Trophoblast cell (in vitro differentiated cells and primary cell): ENCODE results near the gene WHAMM.
A peak's percentile ranks its signal among the peaks of the same experiment; 100 is the strongest.

ENCODE experiments used
- DNase-seq, 2 donors: peaks; one replicate each; pipeline ENCODE4 v3.0.0-alpha.2; 2016
- H2AFZ ChIP-seq: 2 replicates; pipeline ENCODE4 v1.6.1; 2013; ENCODE audit warnings: low read length, moderate library complexity, mild to moderate bottlenecking; ENCODE audit not compliant: insufficient read depth, poor library complexity
- H2AK5ac ChIP-seq: 2 replicates; pipeline ENCODE4 v1.6.1; 2013; ENCODE audit warnings: mild to moderate bottlenecking, low read length
- H2BK120ac ChIP-seq: 2 replicates; pipeline ENCODE4 v1.6.1; 2013; ENCODE audit warnings: low read length, mild to moderate bottlenecking, moderate library complexity; ENCODE audit not compliant: insufficient read depth, poor library complexity
- H2BK12ac ChIP-seq: 2 replicates; pipeline ENCODE4 v1.6.1; 2013; ENCODE audit warnings: mild to moderate bottlenecking, low read length, moderate library complexity
- H2BK5ac ChIP-seq: 2 replicates; pipeline ENCODE4 v1.6.1; 2013; ENCODE audit warnings: low read length, low read depth, moderate library complexity, mild to moderate bottlenecking; ENCODE audit not compliant: poor library complexity
- H3K14ac ChIP-seq: 2 replicates; pipeline ENCODE4 v1.6.1; 2013; ENCODE audit warnings: mild to moderate bottlenecking, low read length
- H3K18ac ChIP-seq: 2 replicates; pipeline ENCODE4 v1.6.1; 2013; ENCODE audit warnings: mild to moderate bottlenecking, low read length
- H3K23ac ChIP-seq: 2 replicates; pipeline ENCODE4 v1.6.1; 2013; ENCODE audit warnings: low read length
- H3K27ac ChIP-seq: 2 replicates; pipeline ENCODE4 v1.5.1; 2013; ENCODE audit warnings: low read depth, mild to moderate bottlenecking, inconsistent platforms, low read length, moderate library complexity
- H3K27me3 ChIP-seq: 2 replicates; pipeline ENCODE4 v1.6.1; 2013; ENCODE audit warnings: inconsistent platforms, mild to moderate bottlenecking, low read length, moderate library complexity; ENCODE audit not compliant: insufficient read depth
- H3K36me3 ChIP-seq, 2 experiments: 1 replicate in 1 of 2; 2 replicates in 1 of 2; pipeline ENCODE4 v1.6.1; 2013; ENCODE audit warnings: low read length in 2 of 2, mild to moderate bottlenecking in 2 of 2, moderate library complexity in 1 of 2; ENCODE audit not compliant: insufficient read depth in 2 of 2, control insufficient read depth in 1 of 2
- H3K4ac ChIP-seq: 2 replicates; pipeline ENCODE4 v1.6.1; 2013; ENCODE audit warnings: low read depth, mild to moderate bottlenecking, low read length, moderate library complexity
- H3K4me1 ChIP-seq, 2 experiments: 1 replicate in 1 of 2; 2 replicates in 1 of 2; pipeline ENCODE4 v1.6.1; 2013; ENCODE audit warnings: low read length in 2 of 2, mild to moderate bottlenecking in 2 of 2, moderate library complexity in 1 of 2; ENCODE audit not compliant: insufficient read depth in 2 of 2, control insufficient read depth in 1 of 2
- H3K4me2 ChIP-seq: 2 replicates; pipeline ENCODE4 v1.6.1; 2013; ENCODE audit warnings: inconsistent platforms, mild to moderate bottlenecking, low read length, moderate library complexity
- H3K4me3 ChIP-seq: 2 replicates; pipeline ENCODE4 v1.5.1; 2013; ENCODE audit warnings: mild to moderate bottlenecking, low read depth, low read length, inconsistent platforms
- H3K79me1 ChIP-seq: one replicate; pipeline ENCODE4 v1.6.1; 2013; ENCODE audit warnings: low read length
- H3K79me2 ChIP-seq: 2 replicates; pipeline ENCODE4 v1.6.1; 2013; ENCODE audit warnings: low read length, mild to moderate bottlenecking; ENCODE audit not compliant: control insufficient read depth, insufficient read depth, poor library complexity
- H3K9ac ChIP-seq: 2 replicates; pipeline ENCODE4 v1.6.1; 2013; ENCODE audit warnings: mild to moderate bottlenecking, low read length
- H3K9me3 ChIP-seq: 2 replicates; pipeline ENCODE4 v1.6.1; 2013; ENCODE audit warnings: low read depth, mild to moderate bottlenecking, control low read depth, inconsistent platforms, low read length; ENCODE audit not compliant: insufficient read depth
- H4K12ac ChIP-seq: 2 replicates; pipeline ENCODE4 v1.6.1; 2013; ENCODE audit warnings: low read depth, mild to moderate bottlenecking, low read length, moderate library complexity
- H4K8ac ChIP-seq: 2 replicates; pipeline ENCODE4 v1.6.1; 2013; ENCODE audit warnings: low read depth, mild to moderate bottlenecking, low read length, moderate library complexity
- H4K91ac ChIP-seq: one replicate; pipeline ENCODE4 v1.6.1; 2013; ENCODE audit warnings: low read depth, mild to moderate bottlenecking, low read length, moderate library complexity
- WGBS: extraction: QIAGEN DNeasy Blood & Tissue Kit; methylation state at CpG from one replicate; pipeline ENCODE4 v1.1.7; 2013; ENCODE audit warnings: missing lambda C conversion rate; ENCODE audit not compliant: insufficient read length, insufficient coverage; ENCODE audit errors: extremely low coverage; 5-methylcytosine and 5-hydroxymethylcytosine counted together

The WHAMM gene

GRCh38 chr15:82798104-82798503, 11.3 kb upstream of the WHAMM start:
- WGBS, result no CpG with 5 or more reads among the region's 4 CpGs
- no peak overlapping the region for H4K91ac ChIP-seq
- H3K23ac ChIP-seq, result no peak overlapping the region
- H2AFZ ChIP-seq, result no peak overlapping the region
- no peak overlapping the region for H3K14ac ChIP-seq
- H3K4me1 ChIP-seq, result no peaks in the 10 kb centered on the region
- no peaks in the 10 kb centered on the region for H3K79me1 ChIP-seq
- no peak for DNase-seq
- H3K9me3 ChIP-seq, result no peaks in the 10 kb centered on the region
- H3K4ac ChIP-seq, result no peak overlapping the region
- no peak overlapping the region for H3K4me3 ChIP-seq
- no peak overlapping the region for H4K8ac ChIP-seq
- no peak overlapping the region for H2BK12ac ChIP-seq
- no peaks in the 10 kb centered on the region for H3K36me3 ChIP-seq
- H3K27me3 ChIP-seq, result no peaks in the 10 kb centered on the region
- no peak overlapping the region for H2BK120ac ChIP-seq
- no peak overlapping the region for H4K12ac ChIP-seq
- H3K27ac ChIP-seq, result no peak overlapping the region
- no peak overlapping the region for H3K9ac ChIP-seq
- H3K4me2 ChIP-seq, result no peak overlapping the region
- H2AK5ac ChIP-seq, result no peak overlapping the region
- no peak overlapping the region for H3K18ac ChIP-seq
- H3K79me2 ChIP-seq, result no peaks in the 10 kb centered on the region
- no peak overlapping the region for H2BK5ac ChIP-seq

- no peak overlapping the region for H3K9ac ChIP-seq
- no peak overlapping the region for H3K4me2 ChIP-seq
- H2BK12ac ChIP-seq, result no peak overlapping the region
- no peak overlapping the region for H3K18ac ChIP-seq
- DNase-seq, result peak in 1 of 2 donors; percentile 38
- H3K36me3 ChIP-seq, result no peaks in the 10 kb centered on the region
- no peaks in the 10 kb centered on the region for H3K27me3 ChIP-seq
- no CpG with 5 or more reads among the region's 5 CpGs for WGBS
- H3K9me3 ChIP-seq, result no peaks in the 10 kb centered on the region
- H3K27ac ChIP-seq, result no peak overlapping the region
- no peak overlapping the region for H2AFZ ChIP-seq
- H4K8ac ChIP-seq, result no peak overlapping the region
- H3K14ac ChIP-seq, result no peak overlapping the region
- no peak overlapping the region for H2BK120ac ChIP-seq
- H3K79me2 ChIP-seq, result no peaks in the 10 kb centered on the region
- no peaks in the 10 kb centered on the region for H3K79me1 ChIP-seq
- H2BK5ac ChIP-seq, result no peak overlapping the region
- no peak overlapping the region for H3K4me3 ChIP-seq
- no peak overlapping the region for H4K12ac ChIP-seq
- no peak overlapping the region for H3K4ac ChIP-seq
- no peaks in the 10 kb centered on the region for H3K4me1 ChIP-seq
- no peak overlapping the region for H4K91ac ChIP-seq
- no peak overlapping the region for H3K23ac ChIP-seq
- H2AK5ac ChIP-seq, result no peak overlapping the region
Observed at GRCh38 chr15:82798531-82799166, 10.8 kb upstream of the WHAMM start.

GRCh38 chr15:82799183-82799841, 10.1 kb upstream of the WHAMM start:
- H3K27me3 ChIP-seq, result no peaks in the 10 kb centered on the region
- no peak overlapping the region for H3K23ac ChIP-seq
- no peak overlapping the region for H2BK120ac ChIP-seq
- H3K27ac ChIP-seq, result no peak overlapping the region
- H3K4me1 ChIP-seq, result no peaks in the 10 kb centered on the region
- no peaks in the 10 kb centered on the region for H3K36me3 ChIP-seq
- WGBS, result no CpG with 5 or more reads among the region's 7 CpGs
- H4K8ac ChIP-seq, result no peak overlapping the region
- no peaks in the 10 kb centered on the region for H3K79me2 ChIP-seq
- H3K9me3 ChIP-seq, result no peaks in the 10 kb centered on the region
- no peak overlapping the region for H4K91ac ChIP-seq
- H2AK5ac ChIP-seq, result no peak overlapping the region
- H2AFZ ChIP-seq, result no peak overlapping the region
- no peak overlapping the region for H3K4me3 ChIP-seq
- no peak overlapping the region for H3K9ac ChIP-seq
- no peak overlapping the region for H3K4me2 ChIP-seq
- H2BK12ac ChIP-seq, result no peak overlapping the region
- no peak overlapping the region for H4K12ac ChIP-seq
- no peak overlapping the region for H3K18ac ChIP-seq
- no peak overlapping the region for H3K14ac ChIP-seq
- no peaks in the 10 kb centered on the region for H3K79me1 ChIP-seq
- H3K4ac ChIP-seq, result no peak overlapping the region
- no peak for DNase-seq
- no peak overlapping the region for H2BK5ac ChIP-seq

GRCh38 chr15:82802497-82802896, 6.9 kb upstream of the WHAMM start:
- no peak overlapping the region for H2BK12ac ChIP-seq
- H2BK120ac ChIP-seq, result no peak overlapping the region
- H3K14ac ChIP-seq, result no peak overlapping the region
- H2BK5ac ChIP-seq, result no peak overlapping the region
- H3K9me3 ChIP-seq, result no peaks in the 10 kb centered on the region
- H4K12ac ChIP-seq, result no peak overlapping the region
- no peaks in the 10 kb centered on the region for H3K79me2 ChIP-seq
- H3K27ac ChIP-seq, result no peak overlapping the region
- no peak overlapping the region for H3K4me2 ChIP-seq
- WGBS, result no CpG with 5 or more reads among the region's 1 CpG
- no peak overlapping the region for H3K18ac ChIP-seq
- H3K4me3 ChIP-seq, result no peak overlapping the region
- H2AFZ ChIP-seq, result no peak overlapping the region
- H3K36me3 ChIP-seq, result no peaks in the 10 kb centered on the region
- H4K91ac ChIP-seq, result no peak overlapping the region
- H3K4ac ChIP-seq, result no peak overlapping the region
- no peak overlapping the region for H4K8ac ChIP-seq
- no peak overlapping the region for H3K23ac ChIP-seq
- no peaks in the 10 kb centered on the region for H3K4me1 ChIP-seq
- H2AK5ac ChIP-seq, result no peak overlapping the region
- DNase-seq, result no peak
- no peaks in the 10 kb centered on the region for H3K27me3 ChIP-seq
- H3K9ac ChIP-seq, result no peak overlapping the region
- H3K79me1 ChIP-seq, result no peaks in the 10 kb centered on the region
